Smooth muscle cell (in vitro differentiated cells): ENCODE data around the gene DMXL2. TPM values are rescaled to one million over a fixed set of nuclear protein-coding genes. Genes with fewer than 3 reads are reported as not detected.

Source experiments
- DNase-seq: peaks from one replicate; lab custom pipeline; 2025; ENCODE audit not compliant: unreplicated experiment; lab: John Stamatoyannopoulos, UW
- H2AFZ ChIP-seq: fragments of 200-600 bp; sonication (generic); 2 replicates; pipeline ENCODE4 v1.6.0; 2016; ENCODE audit warnings: antibody characterized with exemption, low read depth, mild to moderate bottlenecking
- H3F3A ChIP-seq: fragments of 200-600 bp; sonication (generic); 2 replicates; pipeline ENCODE4 v1.6.0; 2017; ENCODE audit warnings: antibody characterized with exemption, low read depth
- H3K27ac ChIP-seq: fragments of 200-600 bp; sonication (generic); 2 replicates; pipeline ENCODE4 v1.5.1; 2016; ENCODE audit warnings: low read depth, mild to moderate bottlenecking
- H3K27me3 ChIP-seq: fragments of 200-600 bp; sonication (generic); 2 replicates; pipeline ENCODE4 v1.6.1; 2016; ENCODE audit warnings: low read depth, mild to moderate bottlenecking
- H3K36me3 ChIP-seq: fragments of 200-600 bp; sonication (generic); 2 replicates; pipeline ENCODE4 v1.5.1; 2016; ENCODE audit warnings: low read depth
- H3K4me1 ChIP-seq: fragments of 200-600 bp; sonication (generic); 2 replicates; pipeline ENCODE4 v1.5.1; 2016; ENCODE audit warnings: low read depth
- H3K4me2 ChIP-seq: fragments of 200-600 bp; sonication (generic); 2 replicates; pipeline ENCODE4 v1.6.0; 2016; ENCODE audit warnings: mild to moderate bottlenecking
- H3K4me3 ChIP-seq: fragments of 200-600 bp; sonication (generic); 2 replicates; pipeline ENCODE4 v1.5.1; 2016; ENCODE audit warnings: mild to moderate bottlenecking
- H3K79me2 ChIP-seq: fragments of 200-600 bp; sonication (generic); 2 replicates; pipeline ENCODE4 v1.6.0; 2016; ENCODE audit warnings: low read depth, mild to moderate bottlenecking
- H3K9ac ChIP-seq: fragments of 200-600 bp; sonication (generic); 2 replicates; pipeline ENCODE4 v1.6.0; 2016; ENCODE audit warnings: low read depth
- H3K9me3 ChIP-seq: fragments of 200-600 bp; sonication (generic); replicated peaks from 2 replicates; pipeline ENCODE4 v1.5.1; 2016; ENCODE audit warnings: low read depth
- H4K20me1 ChIP-seq: fragments of 200-600 bp; sonication (generic); 2 replicates; pipeline ENCODE4 v1.6.0; 2016; ENCODE audit warnings: low read depth
- CTCF ChIP-seq: fragments of 200-600 bp; sonication (generic); IDR thresholded peaks from 2 replicates; pipeline ENCODE4 v1.5.1; 2017; ENCODE audit warnings: borderline replicate concordance, mild to moderate bottlenecking, antibody characterized with exemption; ENCODE audit not compliant: insufficient read depth, poor library complexity, severe bottlenecking
- WGBS: methylation state at CpG from one replicate; pipeline ENCODE4 v1.1.7; 2016; ENCODE audit warnings: low lambda C conversion rate; 5-methylcytosine and 5-hydroxymethylcytosine counted together
- polyA plus RNA-seq: library from polyadenylated mRNA; unstranded; fragments of >200 nt; fragmentation: Nextera tagmentation; extraction: Ambion mirVana; gene quantifications from 2 replicates; pipeline ENCODE4 v1.2.1, GENCODE V29; 2016
- total RNA-seq: library from RNA; depleted of rRNA; stranded (reverse); fragments of >200 nt; gene quantifications from 2 replicates; pipeline ENCODE4 v1.2.3, GENCODE V29; 2014

DMXL2 gene
- total and polyA plus RNA-seq, 2 experiments from 2014 or later: 9.3 to 57.8 TPM

DNA sequence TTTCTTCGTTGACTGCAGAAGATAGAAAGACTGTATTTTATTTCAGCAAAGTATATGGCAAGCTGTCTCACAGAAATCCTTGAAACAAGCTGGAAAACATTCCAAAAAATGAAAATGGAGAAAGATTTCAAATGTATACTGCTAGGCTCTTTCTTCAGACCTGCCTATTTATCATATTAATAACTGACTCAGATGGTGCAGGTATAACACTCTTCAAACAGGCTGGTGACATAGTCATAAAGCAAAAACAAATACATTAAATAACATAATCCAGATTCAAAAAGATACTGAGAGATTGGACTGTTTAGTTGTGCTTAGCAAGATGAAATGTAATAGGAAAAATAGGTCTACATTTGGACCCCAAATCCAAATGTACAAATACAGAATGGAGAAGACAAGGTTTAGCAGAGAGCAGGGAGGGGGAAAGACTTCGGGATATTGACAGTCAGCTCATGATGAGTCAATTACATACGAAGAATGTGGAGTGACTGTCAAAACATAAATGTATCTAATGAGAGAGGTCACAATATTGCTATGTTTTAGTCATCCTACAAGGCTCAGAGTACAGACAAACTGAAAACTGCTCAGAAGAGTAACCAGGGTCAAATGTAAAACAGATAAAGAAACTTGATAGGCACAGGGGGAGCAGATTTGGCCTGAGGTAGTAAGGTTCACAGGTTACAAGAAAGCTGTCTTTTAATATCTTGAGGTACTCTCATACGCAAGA is 88.7 kb downstream of the DMXL2 start:
- Histone ChIP-seq H3K4me3 (no peak overlapping the region), H3K4me1 (no peaks in the 10 kb centered on the region), H3K9me3 (no peaks in the 10 kb centered on the region), H3K36me3 (peaks cover 14% of the 10 kb centered on the region), H3K79me2 (no peaks in the 10 kb centered on the region), H3F3A (no peaks in the 10 kb centered on the region), H3K9ac (no peak overlapping the region), H3K4me2 (no peak overlapping the region), H4K20me1 (no peaks in the 10 kb centered on the region), H3K27me3 (no peaks in the 10 kb centered on the region), H3K27ac (no peak overlapping the region), H2AFZ (no peak overlapping the region)
- DNase-seq: no peak
- no peak for TF ChIP-seq CTCF
- 93% methylated on average over 4 of the region's 4 CpGs for WGBS

GRCh38 chr15:51526955-51527354 is 95.6 kb downstream of the DMXL2 start:
- H3K4me3 ChIP-seq: no peak overlapping the region
- H3F3A ChIP-seq: no peaks in the 10 kb centered on the region
- H3K4me1 ChIP-seq: no peaks in the 10 kb centered on the region
- no peak overlapping the region for H2AFZ ChIP-seq
- 97% methylated on average over 5 of the region's 5 CpGs for WGBS
- H3K27me3 ChIP-seq: no peaks in the 10 kb centered on the region
- no peak for TF ChIP-seq CTCF
- no peaks in the 10 kb centered on the region for H4K20me1 ChIP-seq
- no peak overlapping the region for H3K4me2 ChIP-seq
- no peak overlapping the region for H3K27ac ChIP-seq
- H3K79me2 ChIP-seq: no peaks in the 10 kb centered on the region
- peaks cover 12% of the 10 kb centered on the region for H3K9me3 ChIP-seq
- no peak for DNase-seq
- no peak overlapping the region for H3K9ac ChIP-seq
- H3K36me3 ChIP-seq: peaks cover 24% of the 10 kb centered on the region

DNA sequence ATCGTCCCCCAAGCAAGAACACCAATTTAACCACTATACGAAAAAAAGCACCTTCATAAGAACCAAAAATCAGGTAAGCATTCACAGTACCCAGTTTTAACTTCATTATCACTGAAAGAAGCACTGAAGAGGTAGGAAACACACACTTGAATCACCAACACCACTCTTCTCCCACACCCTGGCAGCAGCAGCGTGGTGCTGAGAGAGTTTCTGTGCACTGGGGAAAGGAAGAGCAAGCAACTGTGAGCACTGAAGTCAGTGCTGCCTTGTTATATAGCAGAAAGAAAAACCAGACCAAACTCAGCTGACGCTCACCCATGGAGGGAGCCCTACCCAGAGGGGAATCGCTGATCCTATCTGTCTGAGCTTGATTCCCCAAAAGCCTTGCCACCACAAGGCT is 98.2 kb downstream of the DMXL2 start:
- no peak overlapping the region for H3K9ac ChIP-seq
- 92% methylated on average over 5 of the region's 5 CpGs for WGBS
- H3K4me2 ChIP-seq: no peak overlapping the region

More for the DNA sequence above, 98.2 kb downstream of the DMXL2 start:
- H3K4me1 ChIP-seq: no peaks in the 10 kb centered on the region
- H3K4me3 ChIP-seq: no peak overlapping the region
- no peak for TF ChIP-seq CTCF
- DNase-seq: no peak
- no peak overlapping the region for H3K27ac ChIP-seq
- H3K27me3 ChIP-seq: no peaks in the 10 kb centered on the region
- H3K79me2 ChIP-seq: no peaks in the 10 kb centered on the region
- H3F3A ChIP-seq: no peaks in the 10 kb centered on the region
- peaks cover 12% of the 10 kb centered on the region for H3K9me3 ChIP-seq
- H2AFZ ChIP-seq: no peak overlapping the region
- no peaks in the 10 kb centered on the region for H4K20me1 ChIP-seq
- H3K36me3 ChIP-seq: peaks cover 12% of the 10 kb centered on the region
